ENCODE results near the gene CNKSR3. TPM values are rescaled to one million over a fixed set of nuclear protein-coding genes. Genes with fewer than 3 reads are reported as not detected.

Gene CNKSR3
- polyA plus RNA-seq, 3 donors, result not detected

DNA sequence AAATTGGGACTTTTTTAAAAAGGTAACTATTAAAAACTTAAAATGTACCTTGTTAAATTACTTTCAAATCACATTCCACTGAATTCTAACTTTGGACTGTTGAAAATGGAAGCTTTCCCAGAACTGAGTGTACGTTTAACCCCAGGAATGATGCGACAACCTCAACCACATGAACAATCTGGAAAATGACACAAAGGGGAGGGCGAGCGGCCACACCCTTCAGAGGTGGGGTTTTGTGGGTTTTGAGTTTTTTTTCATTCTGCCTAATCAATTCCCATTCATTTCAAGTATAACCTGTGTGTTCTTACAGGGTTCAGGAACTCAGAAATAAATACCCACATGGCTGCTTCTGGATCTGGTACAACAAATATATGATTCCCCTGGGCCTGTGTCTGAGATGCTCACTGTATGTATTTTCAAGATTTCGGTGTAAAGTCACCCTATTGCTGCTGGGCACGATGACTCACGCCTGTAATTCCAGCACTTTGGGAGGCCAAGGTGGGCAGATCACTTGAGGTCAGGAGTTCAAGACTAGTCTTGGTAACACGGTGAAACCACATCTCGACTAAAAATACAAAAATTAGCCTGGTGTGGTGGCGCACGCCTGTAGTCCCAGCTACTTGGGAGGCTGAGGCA, 21.6 kb downstream of the CNKSR3 start:
- intact Hi-C loops (cut with micrococcal nuclease), result no loop called here
- H3K4me2 ChIP-seq (replicated peaks; ENCODE audit: extremely low read depth, low read length, poor library complexity, severe bottlenecking), result no peak overlapping the region
- Mint-ChIP-seq H3K4me3 (no peak overlapping the region), H3K27ac (no peak overlapping the region), H3K9me3 (peaks cover 0 to 2% (median 0%) of the 10 kb centered on the region in 7 donors), H3K4me1 (no peaks in the 10 kb centered on the region), H3K36me3 (no peaks in the 10 kb centered on the region), H3K27me3 (ENCODE audit: low read depth in 3 of 3) (no peaks in the 10 kb centered on the region)
- no peaks in the 10 kb centered on the region for H3K36me3 ChIP-seq (replicated peaks in 1 of 2; ENCODE audit: control insufficient read depth in 1 of 2, insufficient read depth in 2 of 2, low read length in 2 of 2)
- no peaks in the 10 kb centered on the region for H3K9me3 ChIP-seq (replicated peaks in 1 of 2; ENCODE audit: control insufficient read depth in 1 of 2, insufficient read depth in 1 of 2, low read length in 2 of 2)
- H3K79me2 ChIP-seq (ENCODE audit: insufficient read depth, low read length), result no peaks in the 10 kb centered on the region
- 95% methylated on average over 4 of the region's 11 CpGs for WGBS (ENCODE audit: insufficient coverage)
- no peak for DNase-seq
- H3K27me3 ChIP-seq (ENCODE audit: control insufficient read depth in 2 of 2, insufficient read depth in 2 of 2, low read length in 2 of 2), result no peaks in the 10 kb centered on the region
- no peak overlapping the region for H3K27ac ChIP-seq (ENCODE audit: low read depth in 1 of 2, low read length in 2 of 2)
- no peak overlapping the region for H2AFZ ChIP-seq (ENCODE audit: insufficient read depth, low read depth, low read length, poor library complexity, severe bottlenecking)
- TF ChIP-seq, protein P1, sequence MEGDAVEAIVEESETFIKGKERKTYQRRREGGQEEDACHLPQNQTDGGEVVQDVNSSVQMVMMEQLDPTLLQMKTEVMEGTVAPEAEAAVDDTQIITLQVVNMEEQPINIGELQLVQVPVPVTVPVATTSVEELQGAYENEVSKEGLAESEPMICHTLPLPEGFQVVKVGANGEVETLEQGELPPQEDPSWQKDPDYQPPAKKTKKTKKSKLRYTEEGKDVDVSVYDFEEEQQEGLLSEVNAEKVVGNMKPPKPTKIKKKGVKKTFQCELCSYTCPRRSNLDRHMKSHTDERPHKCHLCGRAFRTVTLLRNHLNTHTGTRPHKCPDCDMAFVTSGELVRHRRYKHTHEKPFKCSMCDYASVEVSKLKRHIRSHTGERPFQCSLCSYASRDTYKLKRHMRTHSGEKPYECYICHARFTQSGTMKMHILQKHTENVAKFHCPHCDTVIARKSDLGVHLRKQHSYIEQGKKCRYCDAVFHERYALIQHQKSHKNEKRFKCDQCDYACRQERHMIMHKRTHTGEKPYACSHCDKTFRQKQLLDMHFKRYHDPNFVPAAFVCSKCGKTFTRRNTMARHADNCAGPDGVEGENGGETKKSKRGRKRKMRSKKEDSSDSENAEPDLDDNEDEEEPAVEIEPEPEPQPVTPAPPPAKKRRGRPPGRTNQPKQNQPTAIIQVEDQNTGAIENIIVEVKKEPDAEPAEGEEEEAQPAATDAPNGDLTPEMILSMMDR (IDR thresholded peaks at IDR 0.05), result no peak
- no peaks in the 10 kb centered on the region for H3K4me1 ChIP-seq (ENCODE audit: control insufficient read depth in 1 of 2, insufficient read depth in 2 of 2, low read length in 2 of 2)
- H3K9ac ChIP-seq (ENCODE audit: insufficient read depth, low read length, poor library complexity, severe bottlenecking), result no peak overlapping the region
- H4K20me1 ChIP-seq (ENCODE audit: insufficient read depth, low read length), result no peaks in the 10 kb centered on the region
- H3K4me3 ChIP-seq (replicated peaks in 1 of 3; ENCODE audit: low read depth in 2 of 3, low read length in 3 of 3), result no peak overlapping the region

DNA sequence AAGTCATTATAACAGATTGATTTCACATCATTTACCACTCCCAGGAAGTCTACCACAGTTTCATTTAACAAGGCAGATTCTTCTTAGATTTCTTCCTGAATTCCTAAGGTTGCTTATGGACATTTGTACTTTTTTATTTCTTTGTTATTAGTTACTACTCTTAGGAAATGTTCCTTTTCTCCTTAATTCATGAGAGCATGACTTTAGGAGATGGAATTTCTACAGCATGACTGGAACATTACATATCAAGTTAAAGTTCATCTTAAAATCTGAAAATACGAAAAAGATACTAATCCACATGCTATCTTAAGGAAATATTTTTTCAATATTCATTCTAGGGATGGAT, 22.3 kb downstream of the CNKSR3 start:
- Histone ChIP-seq H3K4me3 (replicated peaks in 1 of 3; ENCODE audit: low read depth in 2 of 3, low read length in 3 of 3) (no peak overlapping the region), H3K27me3 (ENCODE audit: control insufficient read depth in 2 of 2, insufficient read depth in 2 of 2, low read length in 2 of 2) (no peaks in the 10 kb centered on the region), H3K9me3 (replicated peaks in 1 of 2; ENCODE audit: control insufficient read depth in 1 of 2, insufficient read depth in 1 of 2, low read length in 2 of 2) (no peaks in the 10 kb centered on the region), H3K27ac (ENCODE audit: low read depth in 1 of 2, low read length in 2 of 2) (no peak overlapping the region), H4K20me1 (ENCODE audit: insufficient read depth, low read length) (no peaks in the 10 kb centered on the region), H3K4me1 (ENCODE audit: control insufficient read depth in 1 of 2, insufficient read depth in 2 of 2, low read length in 2 of 2) (no peaks in the 10 kb centered on the region), H3K4me2 (replicated peaks; ENCODE audit: extremely low read depth, low read length, poor library complexity, severe bottlenecking) (no peak overlapping the region), H2AFZ (ENCODE audit: insufficient read depth, low read depth, low read length, poor library complexity, severe bottlenecking) (no peak overlapping the region), H3K9ac (ENCODE audit: insufficient read depth, low read length, poor library complexity, severe bottlenecking) (no peak overlapping the region), H3K36me3 (replicated peaks in 1 of 2; ENCODE audit: control insufficient read depth in 1 of 2, insufficient read depth in 2 of 2, low read length in 2 of 2) (no peaks in the 10 kb centered on the region), H3K79me2 (ENCODE audit: insufficient read depth, low read length) (no peaks in the 10 kb centered on the region)
- TF ChIP-seq, protein P1 (IDR thresholded peaks at IDR 0.05), result no peak
- no peak for DNase-seq
- no CpG with 5 or more reads among the region's 1 CpG for WGBS (ENCODE audit: insufficient coverage)
- H3K4me3 Mint-ChIP-seq, result no peak overlapping the region
- no peak overlapping the region for H3K27ac Mint-ChIP-seq
- H3K4me1 Mint-ChIP-seq, result no peaks in the 10 kb centered on the region
- intact Hi-C loops (cut with micrococcal nuclease), result no loop called here
- H3K9me3 Mint-ChIP-seq, result peaks cover 0 to 2% (median 0%) of the 10 kb centered on the region in 7 donors
- H3K27me3 Mint-ChIP-seq (ENCODE audit: low read depth in 3 of 3), result peaks cover 0 to 2% (median 0%) of the 10 kb centered on the region in 3 donors
- H3K36me3 Mint-ChIP-seq, result no peaks in the 10 kb centered on the region

Data from CD14-positive monocyte (primary cell).